A549 treated with dexamethasone at 1 μM for 4 hours (cell line): ENCODE data around the gene IPP. TPM values are rescaled to one million over a fixed set of nuclear protein-coding genes. Genes with fewer than 3 reads are reported as not detected.

Source experiments
- total RNA-seq: library from RNA; stranded (reverse); fragments of 200-300 nt; extraction: Qiagen RNA extraction; gene quantifications from 5 replicates; pipeline ENCODE4 v1.2.3, GENCODE V29; 2022

Gene IPP
- 2.8 to 5.4 TPM (median 4.6 TPM) in 5 replicates for total RNA-seq

GRCh38 chr1:45750298-45751038 is at the start of gene IPP:
Gene IPP (minus strand): TSS chr1:45750653. CDS start chr1:45746411, 4,242 bp downstream.

GRCh38 chr1:45687754-45688740 is 62.4 kb downstream of the IPP start, which contains the start of gene TMEM69:
Gene TMEM69 (plus strand): TSS chr1:45688181. CDS start chr1:45691069, 2,888 bp downstream.

GRCh38 chr1:45686288-45687013 is 64.0 kb downstream of the IPP start, which contains the start of gene GPBP1L1:
Gene GPBP1L1 (minus strand): TSS chr1:45686533. CDS start chr1:45659087, 27,446 bp downstream.

Other genes with a start within 250 kb of the IPP start
- 1,711 to 2,308 TPM (median 1,822 TPM) in 5 replicates for gene PRDX1, start 228.8 kb downstream of the IPP start, total RNA-seq
- gene AKR1A1, start 199.8 kb downstream of the IPP start, total RNA-seq, result 66.4 to 78.5 TPM (median 71.2 TPM) in 5 replicates
- gene NASP, start 166.6 kb downstream of the IPP start, total RNA-seq, result 119 to 153 TPM (median 121 TPM) in 5 replicates
- 0.18 to 0.57 TPM (median 0.19 TPM) in 5 replicates for gene CCDC17, start 126.6 kb downstream of the IPP start, total RNA-seq
- gene GPBP1L1, start 64.1 kb downstream of the IPP start, total RNA-seq, result 33.0 to 42.0 TPM (median 34.1 TPM) in 5 replicates
- 18.0 to 21.6 TPM (median 19.1 TPM) in 5 replicates for gene TMEM69, start 62.5 kb downstream of the IPP start, total RNA-seq
- 12.3 to 19.3 TPM (median 18.0 TPM) in 5 replicates for gene MAST2, start 53.0 kb upstream of the IPP start, total RNA-seq